HepG2 (cell line): Measurements from ENCODE around the gene CFD. TPM values are rescaled to one million over a fixed set of nuclear protein-coding genes. Genes with fewer than 3 reads are reported as not detected.
A peak's percentile ranks its signal among the peaks of the same experiment; 100 is the strongest.

Experiments
- ATAC-seq: fragments of 200-7000 bp; cut with Tn5 transposase; 3 replicates; pipeline ENCODE4 v1.9.1; 2020; ENCODE audit warnings: mild to moderate bottlenecking, moderate library complexity
- BruUV-seq: library from RNA; stranded (reverse); fragments of 400-500 nt; replicated peaks from 2 replicates; lab custom pipeline; 2021; lab: Mats Ljungman, UMichigan
- CTCF ChIA-PET: fragments of 300-600 bp; formaldehyde crosslinking; extraction: SDS; loops from one replicate; lab custom pipeline; 2021; ENCODE audit warnings: low total read pairs, inconsistent platforms, low intra/inter-chr PET ratio; lab: Yijun Ruan, JAX
- POLR2A ChIA-PET: fragments of 350-600 bp; sonication (Branson Sonifier 250); formaldehyde crosslinking; loops from one replicate; lab custom pipeline; 2020; ENCODE audit warnings: antibody characterized with exemption, inconsistent platforms; lab: Yijun Ruan, JAX
- DNase-seq: peaks from one replicate; pipeline ENCODE4 v3.0.0-alpha.2; 2015; ENCODE audit warnings: low spot score
- FAIRE-seq: peaks from 3 replicates; lab custom pipeline; 2011; peaks lifted over from hg19 to GRCh38; lab: Jason Lieb, UNC
- H2AFZ ChIP-seq: one replicate; pipeline ENCODE4 v1.6.1; 2011; ENCODE audit warnings: low read length, inconsistent platforms
- H3K27ac ChIP-seq: fragments of 300-600 bp; 3 replicates; pipeline ENCODE4 v1.8.0; 2011; ENCODE audit warnings: mixed run types, mild to moderate bottlenecking, mixed read lengths, low read length, inconsistent platforms; ENCODE audit not compliant: insufficient read depth; ENCODE audit errors: extremely low read length
- H3K27me3 ChIP-seq, 2 experiments: fragments of 200-600 bp in 1 of 2; 2 replicates in 1 of 2; 3 replicates in 1 of 2; pipeline versions ENCODE4 v1.6.0 to v1.8.0; 2011; ENCODE audit warnings: low read length in 2 of 2, mild to moderate bottlenecking in 2 of 2, moderate library complexity in 2 of 2, inconsistent platforms in 1 of 2; ENCODE audit not compliant: insufficient read depth in 2 of 2, control insufficient read depth in 1 of 2
- H3K36me3 ChIP-seq, 2 experiments: fragments of 200-600 bp in 1 of 2; replicated peaks in 1 of 2; 2 replicates in 1 of 2; 3 replicates in 1 of 2; pipeline versions ENCODE4 v1.5.1 to v1.8.0; 2011; ENCODE audit warnings: low read length in 2 of 2, inconsistent platforms in 1 of 2; ENCODE audit not compliant: insufficient read depth in 2 of 2, control insufficient read depth in 1 of 2
- H3K4me1 ChIP-seq: 2 replicates; pipeline ENCODE4 v1.5.1; 2012; ENCODE audit warnings: low read length, inconsistent platforms; ENCODE audit not compliant: insufficient read depth
- H3K4me2 ChIP-seq: 2 replicates; pipeline ENCODE4 v1.6.0; 2011; ENCODE audit warnings: low read depth, low read length, inconsistent platforms
- H3K4me3 ChIP-seq, 3 experiments: fragments of 200-600 bp in 1 of 3; sonication (generic), shearing (Covaris generic) in 1 of 3; replicated peaks in 1 of 3; 2 replicates each; pipeline ENCODE4 v1.5.1; 2011 to 2016; ENCODE audit warnings: low read length in 3 of 3, inconsistent platforms in 2 of 3, low read depth in 2 of 3, mild to moderate bottlenecking in 2 of 3, control low read depth in 1 of 3, mixed read lengths in 1 of 3; ENCODE audit not compliant: insufficient read depth in 1 of 3
- H3K79me2 ChIP-seq: one replicate; pipeline ENCODE4 v1.6.1; 2011; ENCODE audit warnings: low read length, inconsistent platforms; ENCODE audit not compliant: insufficient read depth
- H3K9ac ChIP-seq: 2 replicates; pipeline ENCODE4 v1.6.0; 2011; ENCODE audit warnings: mild to moderate bottlenecking, low read depth, low read length, inconsistent platforms; ENCODE audit not compliant: insufficient read depth
- H3K9me3 ChIP-seq: 2 replicates; pipeline ENCODE4 v1.5.1; 2012; ENCODE audit warnings: mild to moderate bottlenecking, low read length
- H4K20me1 ChIP-seq: 2 replicates; pipeline ENCODE4 v1.6.0; 2011; ENCODE audit warnings: inconsistent platforms, mild to moderate bottlenecking, low read length, moderate library complexity; ENCODE audit not compliant: insufficient read depth
- ATF3 ChIP-seq: sonication (generic); formaldehyde crosslinking; IDR thresholded peaks from 2 replicates; pipeline ENCODE4 v1.4.0; 2020; ENCODE audit warnings: missing genetic modification reagents
- FOXP4 ChIP-seq: sonication (generic); formaldehyde crosslinking; IDR thresholded peaks from 2 replicates; pipeline ENCODE4 v1.4.0; 2020; ENCODE audit warnings: missing genetic modification reagents
- KMT2B ChIP-seq: IDR thresholded peaks from 2 replicates; pipeline ENCODE4 v1.6.1; 2016; ENCODE audit warnings: missing genetic modification reagents, missing compliant biosample characterization
- PBX3 ChIP-seq: sonication (generic); formaldehyde crosslinking; IDR thresholded peaks from 2 replicates; pipeline ENCODE4 v1.8.1; 2023; ENCODE audit warnings: missing genetic modification reagents, inconsistent platforms, borderline replicate concordance
- PHF8 ChIP-seq: sonication (generic); formaldehyde crosslinking; IDR thresholded peaks from 2 replicates; pipeline ENCODE4 v1.5.0; 2020; ENCODE audit warnings: missing genetic modification reagents
- SIN3A ChIP-seq: IDR thresholded peaks from 2 replicates; pipeline ENCODE4 v1.6.1; 2011; ENCODE audit warnings: low read depth, mild to moderate bottlenecking, control low read depth, low read length, borderline replicate concordance
- THRA ChIP-seq: sonication (generic); formaldehyde crosslinking; IDR thresholded peaks from 2 replicates; pipeline ENCODE4 v1.4.0; 2020; ENCODE audit warnings: missing genetic modification reagents, borderline replicate concordance
- ZFY ChIP-seq: sonication (generic); formaldehyde crosslinking; IDR thresholded peaks from 2 replicates; pipeline ENCODE4 v1.4.0; 2020; ENCODE audit warnings: missing genetic modification reagents
- WGBS: methylation state at CpG from one replicate; pipeline ENCODE4 v1.1.6; 2017; ENCODE audit warnings: low lambda C conversion rate; 5-methylcytosine and 5-hydroxymethylcytosine counted together
- in situ Hi-C: cut with HindIII; loops from 2 replicates; pipeline ENCODE4 v1.10.0; 2017; ENCODE audit warnings: low pct_unique_long_range_greater_than_20kb; ENCODE audit not compliant: extremely low pct_ligation_motif_present
- intact Hi-C: fragments of 100-400 bp; cut with micrococcal nuclease; formaldehyde crosslinking; loops from one replicate; pipeline ENCODE4 v1.10.0; 2022; ENCODE audit not compliant: unreplicated experiment
- polyA plus RNA-seq, 8 experiments: library from polyadenylated mRNA; depleted of rRNA in 3 of 8; stranded (reverse) in 7 of 8; unstranded in 1 of 8; fragments of >200 nt; fragmentation: Illumina TruSeq in 4 of 8; extraction: Trizol in 4 of 8; gene quantifications; 2 replicates each; pipeline versions ENCODE4 v1.2.1 to v1.2.3, GENCODE V29; 2011 to 2016; ENCODE audit warnings: low read depth in 4 of 8, missing spikeins in 1 of 8, mixed read lengths in 1 of 8; ENCODE audit not compliant: insufficient read depth in 1 of 8
- total RNA-seq, 5 experiments: library from RNA; depleted of rRNA; stranded (reverse); fragments of >200 nt; fragmentation: Illumina TruSeq; extraction: Trizol; gene quantifications; 2 replicates each; pipeline ENCODE4 v1.2.3, GENCODE V29; 2016; ENCODE audit warnings: low read depth in 1 of 5

Gene CFD
- total and polyA plus RNA-seq, 2 of the 13 experiments (the other 11 are each of a cell fraction or from before 2014, with no cell fraction given) = 2.3 to 4.6 TPM

DNA sequence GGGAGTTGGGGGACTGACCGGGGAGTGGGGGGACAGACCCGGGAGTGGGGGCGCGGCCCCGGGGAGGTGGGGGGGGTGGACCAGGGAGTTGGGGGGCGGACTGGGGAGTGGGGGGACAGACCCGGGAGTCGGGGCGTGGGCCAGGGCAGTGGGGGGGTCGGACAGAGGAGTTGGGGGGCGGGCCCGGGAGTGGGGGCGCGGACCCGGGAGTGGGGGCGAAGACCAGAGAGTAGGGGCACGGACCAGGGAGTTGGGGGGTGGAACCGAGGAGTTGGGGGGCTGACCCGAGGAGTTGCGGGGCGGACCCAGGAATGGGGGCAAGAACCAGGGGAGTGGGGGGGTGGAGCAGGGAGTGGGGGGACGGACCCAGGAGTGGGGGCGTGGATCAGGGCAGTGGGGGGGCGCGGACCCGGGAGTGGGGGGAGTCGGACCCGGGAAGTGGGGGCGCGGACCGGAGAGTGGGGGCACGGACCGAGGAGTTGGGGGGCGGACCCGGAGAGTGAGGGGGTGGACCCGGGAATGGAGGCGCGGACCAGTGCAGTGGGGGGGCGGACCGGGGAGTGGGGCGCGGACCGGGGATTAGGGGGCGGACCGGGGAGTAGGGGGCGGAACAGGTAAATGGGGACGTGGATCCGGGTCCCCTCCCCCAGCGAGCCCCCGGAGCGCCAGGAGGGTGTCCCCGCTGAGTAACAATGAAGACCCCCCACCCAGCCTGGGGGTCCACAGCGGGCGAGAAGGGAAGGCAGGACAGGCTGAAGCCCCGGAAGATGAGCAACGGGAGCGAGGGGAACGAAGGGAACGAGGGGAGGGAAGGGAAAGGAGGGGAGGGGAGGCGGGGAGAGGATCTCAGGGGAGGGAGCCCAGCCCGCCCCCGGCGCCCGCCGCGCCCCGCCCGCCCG, 53.0 kb downstream of the CFD start:
- BruUV-seq = no TSS peak
- TF ChIP-seq THRA (CRISPR knock-in tag) = no peak
- TF ChIP-seq FOXP4 (CRISPR knock-in tag) = no peak
- TF ChIP-seq PHF8 (CRISPR knock-in tag) = peak; percentile 9; the same call in 1 of the 2 replicates
- no peak for TF ChIP-seq ATF3
- no peak for TF ChIP-seq ZFY (CRISPR knock-in tag)
- TF ChIP-seq KMT2B = 0 out of 2 replicates have a peak, but pooled peaks have one; percentile 17
- TF ChIP-seq PBX3 (CRISPR knock-in tag) = no peak
- no peak for TF ChIP-seq SIN3A

More for the DNA sequence above, 53.0 kb downstream of the CFD start:
- in situ Hi-C loops = no loop called here
- H3K4me3 ChIP-seq = peak overlapping the region; percentile 69 to 97 (median 90); a peak in 4 of 6 replicates
- ATAC-seq (no peak), DNase-seq (no peak), FAIRE-seq (no peak)
- H3K9me3 ChIP-seq = no peaks in the 10 kb centered on the region
- H3K27ac ChIP-seq = peak overlapping the region; percentile 26
- ChIA-PET CTCF (no interaction called here), POLR2A (no interaction called here)
- no peaks in the 10 kb centered on the region; a peak in 1 of 5 replicates for H3K27me3 ChIP-seq
- H3K9ac ChIP-seq = peak overlapping the region; percentile 73; the same call in 1 of the 2 replicates
- peaks cover 32% of the 10 kb centered on the region for H3K4me1 ChIP-seq
- H3K36me3 ChIP-seq = no peaks in the 10 kb centered on the region
- peak overlapping the region; percentile 23 for H3K4me2 ChIP-seq
- no peaks in the 10 kb centered on the region; the same call in 1 of the 2 replicates for H4K20me1 ChIP-seq
- no peak overlapping the region for H2AFZ ChIP-seq
- WGBS = 26% methylated on average over 64 of the region's 69 CpGs
- H3K79me2 ChIP-seq = peaks cover 18% of the 10 kb centered on the region
- intact Hi-C loops = no loop called here
